GM12875 (cell line): Measurements from ENCODE around the gene PGAP3.

Experiments
- H3K4me3 ChIP-seq: one replicate; pipeline ENCODE4 v1.5.1; 2011; ENCODE audit warnings: low read depth, low read length, control low read depth
- CTCF ChIP-seq: IDR thresholded peaks from 2 replicates; pipeline ENCODE4 v1.5.1; 2011; ENCODE audit warnings: low read depth, mild to moderate bottlenecking, control low read depth, inconsistent platforms, low read length, moderate library complexity, borderline replicate concordance; ENCODE audit not compliant: insufficient read depth

Gene PGAP3

GRCh38 chr17:39658760-39659159, 29.1 kb downstream of the PGAP3 start:
- no peak for TF ChIP-seq CTCF
- no peak overlapping the region for H3K4me3 ChIP-seq

GRCh38 chr17:39658346-39658745, 29.5 kb downstream of the PGAP3 start:
- TF ChIP-seq CTCF, result no peak
- H3K4me3 ChIP-seq, result no peak overlapping the region

- no peak for TF ChIP-seq CTCF
- H3K4me3 ChIP-seq, result no peak overlapping the region
Measured at GRCh38 chr17:39655105-39655504, 32.8 kb downstream of the PGAP3 start.

GRCh38 chr17:39653662-39654331, 34.1 kb downstream of the PGAP3 start:
- peak; percentile 95 for TF ChIP-seq CTCF
- H3K4me3 ChIP-seq, result no peak overlapping the region

GRCh38 chr17:39653316-39653661, 34.6 kb downstream of the PGAP3 start:
- H3K4me3 ChIP-seq, result no peak overlapping the region

GRCh38 chr17:39652587-39653315, 35.1 kb downstream of the PGAP3 start:
- H3K4me3 ChIP-seq, result no peak overlapping the region
- TF ChIP-seq CTCF, result no peak

More at GRCh38 chr17:39653316-39653661, 34.6 kb downstream of the PGAP3 start:
- no peak for TF ChIP-seq CTCF
